ENCODE data around the gene CCL4.
"Not testable (repeated sequence)": the region's sequence is repeated elsewhere in the genome, so short reads cannot be mapped to it uniquely, and the experiment has no call there.

CCL4 gene

GRCh38 chr17:36088670-36089338 lies 14.8 kb upstream of the CCL4 start:
- DNase-seq = no peak

DNA sequence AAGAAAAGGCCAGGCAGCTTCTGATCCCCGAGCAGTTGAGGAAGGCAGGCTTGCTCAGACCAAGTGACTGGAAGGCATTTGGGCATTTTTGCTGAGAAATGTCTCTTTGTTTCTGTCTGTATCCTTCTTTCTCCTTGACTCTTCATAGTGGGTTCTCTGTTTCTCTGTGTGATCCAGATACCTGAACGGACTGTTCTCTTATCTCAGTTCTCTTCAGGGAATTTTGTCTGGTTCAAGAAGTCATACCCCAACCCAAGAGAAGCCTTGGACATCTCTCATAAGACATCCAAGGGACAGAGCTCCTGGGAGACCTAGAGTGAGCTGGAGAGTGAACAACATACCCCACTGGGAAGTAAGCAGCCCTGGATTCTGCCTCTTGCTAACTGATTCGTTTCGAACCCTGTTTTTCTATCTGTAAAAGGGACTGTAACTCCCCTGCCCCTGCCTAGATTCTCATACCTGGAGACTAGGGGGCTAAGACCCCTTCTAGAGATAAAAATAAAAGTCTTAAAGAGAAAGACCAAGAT lies 14.2 kb upstream of the CCL4 start:
- DNase-seq = no peak

DNA sequence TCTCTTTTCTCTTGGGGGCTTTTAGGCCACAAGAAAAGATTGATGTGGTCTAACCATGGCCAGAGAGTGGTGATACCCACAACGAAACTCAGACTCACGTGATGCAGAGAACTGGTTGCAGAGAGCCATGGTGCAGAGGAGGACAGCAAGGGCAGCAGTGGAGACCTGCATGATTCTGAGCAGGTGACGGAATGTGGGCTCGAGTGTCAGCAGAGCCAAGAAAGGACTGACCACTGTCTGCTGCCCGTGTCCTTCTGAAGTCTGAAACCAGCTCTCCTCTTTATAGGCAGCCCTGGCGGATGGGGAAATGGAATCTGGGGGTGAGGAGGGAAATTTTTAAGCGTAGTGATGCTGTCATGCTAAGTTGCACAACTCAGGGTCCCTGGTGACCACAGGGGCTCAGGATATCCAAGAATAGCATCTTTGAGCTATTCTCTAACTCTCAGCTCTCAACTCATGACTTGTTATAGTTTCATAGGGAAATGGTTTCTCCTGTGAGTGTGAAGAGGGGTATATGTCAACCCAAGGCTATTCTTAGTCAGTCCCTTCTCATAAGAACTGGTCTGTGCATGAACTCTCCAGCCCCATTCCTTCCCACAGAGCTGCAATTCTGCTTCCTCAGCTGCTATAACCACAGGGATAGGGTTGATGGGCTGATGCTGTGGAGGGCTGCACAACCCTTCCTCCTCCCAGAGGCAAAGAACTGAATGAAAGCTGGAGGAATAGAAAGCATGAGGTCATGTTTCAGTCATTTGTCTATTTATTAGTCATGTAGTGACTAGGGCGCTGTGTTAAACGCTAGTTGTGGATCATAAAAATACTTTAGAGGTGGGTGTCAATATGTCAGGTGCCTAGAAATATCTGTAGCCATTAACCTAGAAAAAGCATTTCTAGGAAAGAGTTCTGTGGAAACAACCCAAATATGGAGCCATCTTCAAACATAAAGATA lies 13.5 kb upstream of the CCL4 start, which contains the start of gene CCL3:
CCL3 (minus strand) TSS at position 256 of the 949 bp plus-strand sequence; CDS start at position 171, 85 bp downstream.
- DNase-seq = peak; percentile 43

GRCh38 chr17:36092230-36092629 lies 11.4 kb upstream of the CCL4 start:
- DNase-seq = peak; percentile 45

- not testable (repeated sequence) for DNase-seq
Measured at GRCh38 chr17:36092715-36093114, 10.9 kb upstream of the CCL4 start.

DNA sequence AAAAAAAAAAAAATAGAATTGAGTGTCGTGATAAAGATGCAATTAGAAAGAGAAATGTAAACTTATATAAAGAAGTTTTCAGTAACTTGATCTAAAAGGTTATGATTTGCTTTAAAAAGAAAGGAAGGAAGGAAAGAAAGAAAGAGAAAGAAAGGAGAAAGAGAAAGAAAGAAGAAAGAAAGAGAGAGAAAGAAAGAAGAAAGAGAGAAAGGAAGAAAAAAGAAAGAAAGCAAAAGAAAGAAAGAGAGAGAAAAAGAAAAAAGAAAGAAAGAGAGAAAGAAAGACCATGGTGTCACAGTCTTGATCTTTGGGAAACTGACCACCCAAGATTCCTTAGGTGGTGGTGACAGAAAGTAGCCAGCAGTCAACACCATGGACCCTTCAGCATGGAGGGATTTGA lies 9.4 kb upstream of the CCL4 start:
- no peak for DNase-seq

- DNase-seq = no peak
Measured at GRCh38 chr17:36094746-36095145, 8.9 kb upstream of the CCL4 start.

GRCh38 chr17:36095992-36096391 lies 7.6 kb upstream of the CCL4 start:
- no peak for DNase-seq

DNA sequence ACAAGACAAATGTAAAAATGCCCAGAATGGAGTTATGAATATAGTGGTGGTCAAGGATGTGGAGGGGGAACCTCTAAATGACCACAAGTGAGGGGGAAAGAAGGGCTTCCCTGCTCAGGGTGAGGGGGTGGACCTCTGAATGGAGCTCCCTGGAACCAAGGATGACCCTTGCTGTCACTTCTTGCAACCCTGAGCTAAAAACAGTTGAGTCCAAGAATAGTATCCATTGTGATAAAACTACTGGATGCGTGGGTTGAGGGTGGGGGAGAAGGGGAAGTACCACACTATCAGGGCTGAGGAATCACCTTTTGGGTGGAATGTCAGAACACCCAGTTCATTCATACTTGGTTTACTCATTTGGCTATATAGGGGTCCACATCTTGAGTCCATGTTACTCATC lies 4.6 kb upstream of the CCL4 start:
- not testable (repeated sequence) for DNase-seq

GRCh38 chr17:36104246-36104645 lies 619 bp downstream of the CCL4 start:
- not testable (repeated sequence) for DNase-seq

DNA sequence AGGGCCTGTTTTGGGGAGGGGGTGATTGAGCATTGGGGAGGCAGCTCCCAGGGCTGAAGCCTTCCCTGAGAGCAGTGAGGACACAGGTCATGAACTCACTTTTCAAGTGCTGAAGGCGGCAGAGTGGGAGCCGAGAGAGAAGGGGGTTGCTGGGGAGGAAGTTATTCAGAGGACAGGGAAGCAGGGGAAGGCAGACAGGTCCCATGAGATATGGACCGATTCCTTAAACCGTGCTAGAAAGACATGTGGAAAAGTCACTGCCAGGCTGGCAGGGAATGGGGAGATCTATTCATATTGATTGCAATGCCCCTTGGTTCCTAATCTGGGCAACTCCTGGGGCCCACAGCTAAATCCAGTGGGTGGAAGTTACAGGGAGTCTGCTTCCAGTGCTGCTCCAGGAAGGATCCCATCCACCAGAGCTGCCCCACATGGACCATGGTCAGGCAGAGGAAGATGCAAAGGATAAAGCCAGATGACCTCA lies 1.1 kb downstream of the CCL4 start:
- DNase-seq = no peak

DNA sequence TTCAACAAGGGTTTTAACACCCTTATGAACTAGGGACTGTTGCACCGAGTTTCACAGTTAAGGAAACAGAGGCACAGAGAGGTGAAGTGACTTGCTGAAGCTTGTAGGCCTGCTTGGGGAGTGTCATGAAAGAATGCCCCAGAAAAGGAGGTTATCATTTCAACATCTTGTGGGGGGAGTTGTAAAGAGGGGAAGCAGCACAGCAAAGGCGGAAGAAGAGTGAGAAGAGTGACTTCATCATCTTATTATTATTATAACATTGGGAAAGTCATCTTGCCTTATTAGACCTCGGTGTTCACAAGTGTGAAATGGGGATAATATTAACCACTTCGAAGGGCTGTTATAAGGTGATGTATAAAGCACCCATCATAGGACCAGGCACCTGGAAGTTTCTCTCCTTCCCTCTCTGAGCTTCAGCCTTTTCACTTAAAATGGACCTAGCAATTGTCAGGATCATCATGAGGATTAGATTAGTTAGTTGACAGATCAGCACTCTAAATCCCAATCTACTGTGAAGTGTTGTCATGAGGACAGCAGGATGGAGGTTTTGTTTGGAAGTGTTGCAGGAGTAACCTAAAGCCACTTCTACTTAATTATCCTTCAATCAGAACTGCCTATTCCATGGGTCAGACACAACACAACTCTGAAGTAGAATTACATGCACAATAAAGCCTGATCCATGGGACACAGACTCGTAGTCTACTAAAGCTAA lies 2.3 kb downstream of the CCL4 start:
- no peak for DNase-seq

DNA sequence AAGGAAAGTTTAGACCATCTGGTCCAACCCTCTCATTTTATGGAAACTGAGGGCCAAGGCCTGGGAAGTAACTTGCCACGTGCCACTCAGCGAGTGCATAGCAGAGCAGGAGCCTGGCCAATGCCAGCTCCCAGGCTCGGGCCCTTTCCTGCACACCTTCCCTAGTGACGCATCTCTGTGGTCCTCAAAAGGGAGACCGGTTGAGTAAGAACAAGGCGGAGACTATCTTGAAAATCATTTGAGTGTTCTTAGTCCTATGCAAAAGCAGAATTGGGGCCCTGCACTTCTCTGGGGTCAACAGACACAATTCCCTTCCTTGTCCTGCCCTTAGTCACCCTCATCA lies 2.8 kb downstream of the CCL4 start:
- no peak for DNase-seq

DNA sequence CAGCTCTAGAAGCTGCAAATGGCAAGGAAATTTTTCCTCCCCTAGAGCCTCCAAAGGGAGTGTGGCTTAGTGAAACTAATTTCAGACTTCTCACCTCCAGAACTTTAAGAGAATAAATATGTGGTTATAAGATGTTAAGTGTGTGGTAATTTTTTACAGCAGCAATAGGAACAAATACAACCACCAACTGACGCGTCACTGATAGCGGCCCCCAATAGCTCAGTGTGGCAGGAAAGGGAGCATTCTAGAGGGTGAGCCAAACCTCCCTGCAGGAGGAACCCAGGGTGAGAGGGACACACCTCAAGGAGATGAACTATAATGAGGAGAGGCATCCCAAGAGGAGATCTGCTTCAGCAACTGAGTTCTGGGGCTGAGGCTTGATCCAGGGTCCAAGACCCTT lies 4.0 kb downstream of the CCL4 start:
- DNase-seq = no peak

DNA sequence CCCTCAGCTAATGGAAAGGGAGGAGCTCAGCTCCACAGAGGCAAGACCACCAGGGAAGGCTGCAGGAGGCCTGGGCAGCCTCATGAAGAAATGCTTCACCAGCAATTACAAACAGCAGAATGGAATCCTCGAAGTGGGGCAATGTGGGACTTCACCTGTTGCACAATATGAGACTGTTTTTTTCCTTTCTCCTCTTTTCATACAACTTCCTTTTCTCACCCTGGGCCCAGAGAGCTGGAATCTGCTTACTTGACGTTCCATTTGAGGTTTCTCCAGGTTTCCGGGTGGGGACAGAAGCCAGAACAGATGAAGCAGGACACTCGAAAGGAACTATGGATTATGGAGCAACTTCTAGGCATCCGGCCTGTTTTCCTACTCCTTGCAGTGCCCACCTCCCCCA lies 4.6 kb downstream of the CCL4 start:
- DNase-seq = not testable (repeated sequence)

GRCh38 chr17:36111068-36111490 lies 7.5 kb downstream of the CCL4 start:
- no peak for DNase-seq

DNA sequence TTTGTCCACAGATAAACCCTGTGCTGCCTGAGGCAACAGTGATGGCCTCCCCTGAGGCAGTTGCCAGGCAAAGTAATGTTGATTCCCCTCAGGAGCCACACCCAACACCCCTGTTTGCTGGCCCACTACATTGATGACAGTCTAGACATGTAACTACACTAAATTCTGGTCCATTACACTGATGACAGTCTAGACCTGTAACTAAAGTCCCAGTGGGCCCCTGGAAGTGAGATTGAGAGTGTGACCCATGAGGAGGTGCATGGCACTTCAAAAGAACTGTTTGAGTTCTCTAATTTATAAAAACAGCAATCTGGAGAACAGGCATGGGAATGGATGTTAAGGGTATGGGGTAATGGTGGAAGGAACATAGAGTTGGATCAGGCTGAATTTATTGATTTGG lies 8.9 kb downstream of the CCL4 start:
- no peak for DNase-seq

- not testable (repeated sequence) for DNase-seq
Measured at GRCh38 chr17:36113131-36113530, 9.5 kb downstream of the CCL4 start.

DNA sequence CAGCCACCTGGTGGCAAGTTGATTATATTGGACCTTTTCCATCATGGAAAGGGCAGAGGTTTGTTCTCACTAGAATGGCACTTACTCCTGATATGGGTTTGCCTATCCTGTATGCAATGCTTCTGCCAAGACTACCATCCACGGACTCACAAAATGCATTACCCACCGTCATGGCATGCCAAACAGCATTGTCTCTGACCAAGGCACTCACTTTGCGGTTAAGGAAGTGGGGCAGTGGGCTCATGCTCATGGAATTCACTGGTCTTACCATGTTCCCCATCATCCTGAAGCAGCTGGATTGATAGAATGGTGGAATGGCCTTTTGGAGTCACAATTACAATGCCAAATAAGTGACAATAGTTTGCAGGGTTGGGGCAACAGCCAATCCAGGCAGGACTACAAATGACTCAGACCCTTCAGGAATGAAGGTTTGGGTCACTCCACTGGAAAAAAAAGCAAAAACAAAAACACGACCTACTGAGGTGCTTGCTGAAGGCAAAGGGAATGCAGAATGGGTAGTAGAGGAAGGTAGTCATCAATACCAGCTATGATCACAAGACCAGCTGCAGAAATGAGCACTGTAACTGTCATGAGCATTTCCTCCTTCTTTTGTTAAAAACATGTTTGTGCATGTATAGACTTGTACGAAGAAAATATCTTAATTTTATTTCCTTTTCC lies 11.5 kb downstream of the CCL4 start:
- not testable (repeated sequence) for DNase-seq

- DNase-seq = not testable (repeated sequence)
Measured at GRCh38 chr17:36115649-36115977, 12.0 kb downstream of the CCL4 start.

GRCh38 chr17:36117505-36118382 lies 14.1 kb downstream of the CCL4 start:
- peak; percentile 47 for DNase-seq
